GM23338 (cell line): ENCODE results near the gene PAEP. TPM values are rescaled to one million over a fixed set of nuclear protein-coding genes. Genes with fewer than 3 reads are reported as not detected.

Source experiments
- ATAC-seq: fragments of 200-7000 bp; cut with Tn5 transposase; 3 replicates; pipeline ENCODE4 v1.9.1; 2020
- DNase-seq: peaks from one replicate; pipeline ENCODE4 v3.0.0-alpha.2; 2015; ENCODE audit warnings: low spot score
- H2AFZ ChIP-seq: fragments of 200-600 bp; sonication (generic); 2 replicates; pipeline ENCODE4 v1.8.0; 2016; ENCODE audit warnings: antibody characterized with exemption, mild to moderate bottlenecking, moderate library complexity
- H3F3A ChIP-seq: fragments of 200-600 bp; sonication (generic); replicated peaks from 2 replicates; pipeline ENCODE4 v1.8.0; 2017; ENCODE audit warnings: antibody characterized with exemption, mixed run types, low read depth
- H3K27ac ChIP-seq: fragments of 200-600 bp; sonication (generic); 2 replicates; pipeline ENCODE4 v1.6.1; 2016; ENCODE audit warnings: low read depth
- H3K27me3 ChIP-seq: fragments of 200-600 bp; sonication (generic); 2 replicates; pipeline ENCODE4 v1.8.0; 2016; ENCODE audit warnings: mild to moderate bottlenecking, mixed run types, moderate library complexity; ENCODE audit not compliant: insufficient read depth
- H3K36me3 ChIP-seq: fragments of 200-600 bp; sonication (generic); 2 replicates; pipeline ENCODE4 v1.8.0; 2016; ENCODE audit warnings: mild to moderate bottlenecking; ENCODE audit not compliant: insufficient read depth
- H3K4me1 ChIP-seq: fragments of 200-600 bp; sonication (generic); 2 replicates; pipeline ENCODE4 v1.8.0; 2016; ENCODE audit warnings: mild to moderate bottlenecking, moderate library complexity; ENCODE audit not compliant: insufficient read depth
- H3K4me2 ChIP-seq: fragments of 200-600 bp; sonication (generic); 2 replicates; pipeline ENCODE4 v1.7.1; 2017; ENCODE audit warnings: mixed run types
- H3K4me3 ChIP-seq: fragments of 200-600 bp; sonication (generic); 2 replicates; pipeline ENCODE4 v1.6.1; 2016; ENCODE audit warnings: mixed run types
- H3K79me2 ChIP-seq: fragments of 200-600 bp; sonication (generic); replicated peaks from 2 replicates; pipeline ENCODE4 v1.8.0; 2017; ENCODE audit warnings: mild to moderate bottlenecking; ENCODE audit not compliant: insufficient read depth
- H3K9me2 ChIP-seq: fragments of 200-600 bp; sonication (generic); 2 replicates; pipeline ENCODE4 v1.8.0; 2017; ENCODE audit not compliant: insufficient read depth
- H4K20me1 ChIP-seq: fragments of 200-600 bp; sonication (generic); replicated peaks from 2 replicates; pipeline ENCODE4 v1.8.0; 2017; ENCODE audit warnings: mild to moderate bottlenecking; ENCODE audit not compliant: insufficient read depth
- H3K27ac Mint-ChIP-seq: 2 replicates; pipeline ENCODE4 v1.8.0; 2020; ENCODE audit warnings: inconsistent platforms, mild to moderate bottlenecking, moderate library complexity, mixed read lengths
- H3K27me3 Mint-ChIP-seq: 3 replicates; pipeline ENCODE4 v1.8.0; 2022; ENCODE audit warnings: low read depth, mild to moderate bottlenecking, moderate library complexity, mixed read lengths, inconsistent platforms; ENCODE audit not compliant: insufficient read depth, poor library complexity
- H3K36me3 Mint-ChIP-seq: 3 replicates; pipeline ENCODE4 v1.8.0; 2021; ENCODE audit warnings: low read depth, mild to moderate bottlenecking, inconsistent platforms, moderate library complexity, mixed read lengths
- H3K4me1 Mint-ChIP-seq: 3 replicates; pipeline ENCODE4 v1.8.0; 2020; ENCODE audit warnings: mild to moderate bottlenecking, inconsistent platforms, mixed read lengths
- H3K4me3 Mint-ChIP-seq: 3 replicates; pipeline ENCODE4 v1.8.0; 2021; ENCODE audit warnings: moderate library complexity, mild to moderate bottlenecking, inconsistent platforms, mixed read lengths
- H3K9me3 Mint-ChIP-seq: 3 replicates; pipeline ENCODE4 v1.8.0; 2020; ENCODE audit warnings: moderate library complexity, mild to moderate bottlenecking, inconsistent platforms, mixed read lengths
- CREB1 ChIP-seq: fragments of 250-450 bp; sonication (Bioruptor Pico); IDR thresholded peaks from 2 replicates; pipeline ENCODE4 v1.5.0; 2020; ENCODE audit warnings: low read depth, mild to moderate bottlenecking, moderate library complexity
- EZH2 ChIP-seq: fragments of 200-600 bp; sonication (generic); IDR thresholded peaks from one replicate; pipeline ENCODE4 v1.8.0; 2017; ENCODE audit warnings: antibody characterized with exemption, mild to moderate bottlenecking, low read depth; ENCODE audit not compliant: unreplicated experiment
- EZH2phosphoT487 ChIP-seq: fragments of 200-600 bp; sonication (generic); IDR thresholded peaks from one replicate; pipeline ENCODE4 v1.8.1; 2018; ENCODE audit warnings: antibody characterized with exemption; ENCODE audit not compliant: unreplicated experiment
- JUNB ChIP-seq: IDR thresholded peaks from one replicate; pipeline ENCODE4 v1.6.1; 2016; ENCODE audit warnings: antibody characterized with exemption; ENCODE audit not compliant: unreplicated experiment
- NANOG ChIP-seq: IDR thresholded peaks from 2 replicates; pipeline ENCODE4 v1.6.1; 2016; ENCODE audit warnings: antibody characterized with exemption, borderline replicate concordance
- POLR2AphosphoS5 ChIP-seq: IDR thresholded peaks from 2 replicates; pipeline ENCODE4 v1.6.1; 2016; ENCODE audit warnings: antibody characterized with exemption, low read depth
- STAT1 ChIP-seq: IDR thresholded peaks from one replicate; pipeline ENCODE4 v1.6.1; 2016; ENCODE audit warnings: antibody characterized with exemption; ENCODE audit not compliant: unreplicated experiment
- ZNF114 ChIP-seq: fragments of 250-450 bp; sonication (Bioruptor Pico); IDR thresholded peaks from 2 replicates; pipeline ENCODE4 v1.5.0; 2020; ENCODE audit warnings: mild to moderate bottlenecking, moderate library complexity
- polyA plus RNA-seq: library from polyadenylated mRNA; unstranded; fragments of >200 nt; fragmentation: Nextera tagmentation; extraction: Ambion mirVana; gene quantifications from 2 replicates; pipeline ENCODE4 v1.2.1, GENCODE V29; 2016
- total RNA-seq: library from RNA; depleted of rRNA; stranded (reverse); fragments of >200 nt; shearing (Covaris generic); gene quantifications from 2 replicates; pipeline ENCODE4 v1.2.3, GENCODE V29; 2014
- TF ChIP-seq, protein P1 (sequence below): fragments of 250-450 bp; sonication (Bioruptor Pico); IDR thresholded peaks from 2 replicates; pipeline ENCODE4 v1.5.0; 2020; ENCODE audit warnings: mild to moderate bottlenecking, moderate library complexity
- TF ChIP-seq, protein P2 (sequence below): IDR thresholded peaks from one replicate; pipeline ENCODE4 v1.6.1; 2018; ENCODE audit warnings: antibody characterized with exemption; ENCODE audit not compliant: unreplicated experiment
- TF ChIP-seq, protein P3 (sequence below): IDR thresholded peaks from 2 replicates; pipeline ENCODE4 v1.6.1; 2016; ENCODE audit warnings: antibody characterized with exemption
- TF ChIP-seq, protein P4 (sequence below), 2 experiments: fragments of 200-600 bp in 1 of 2; sonication (generic) in 1 of 2; conservative IDR thresholded peaks; 2 replicates each; pipeline versions ENCODE4 v1.5.1 to v1.6.1; 2016 to 2017; ENCODE audit warnings: antibody characterized with exemption in 2 of 2, low read depth in 2 of 2, mild to moderate bottlenecking in 2 of 2, moderate library complexity in 1 of 2

Gene PAEP
- total and polyA plus RNA-seq, 2 experiments from 2014 or later, result not detected

DNA sequence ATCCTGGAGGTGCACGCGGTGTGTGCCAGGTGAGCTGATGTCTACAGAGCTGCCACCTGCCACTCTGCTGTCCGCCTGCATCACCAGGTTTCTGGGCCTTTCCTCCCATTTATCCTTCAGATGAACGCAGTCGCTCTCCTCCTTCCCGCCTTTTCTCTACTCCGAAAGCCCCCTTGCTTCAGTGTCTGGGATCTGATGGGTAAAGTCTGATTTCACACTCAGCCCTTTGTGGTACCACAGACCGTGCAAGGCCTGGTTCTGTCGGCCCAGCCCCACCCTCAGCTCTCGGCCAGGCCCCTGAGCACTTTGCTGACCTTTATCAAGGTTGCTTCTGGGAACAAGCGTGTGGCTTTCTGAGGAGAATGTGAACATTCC lies 45.3 kb downstream of the PAEP start:
- no peaks in the 10 kb centered on the region for H3K79me2 ChIP-seq
- H3K27ac ChIP-seq, result no peak overlapping the region
- Mint-ChIP-seq H3K4me3 (no peak overlapping the region), H3K4me1 (peaks cover 3% of the 10 kb centered on the region), H3K36me3 (peaks cover 14% of the 10 kb centered on the region), H3K27ac (no peak overlapping the region; the same call in 1 of the 2 replicates), H3K27me3 (peaks cover 8% of the 10 kb centered on the region), H3K9me3 (peaks cover 23% of the 10 kb centered on the region)
- H3K4me2 ChIP-seq, result no peak overlapping the region
- no peak for ATAC-seq
- no peaks in the 10 kb centered on the region for H3F3A ChIP-seq
- H3K9me2 ChIP-seq, result no peaks in the 10 kb centered on the region
- no peak overlapping the region for H2AFZ ChIP-seq
- H3K4me1 ChIP-seq, result no peaks in the 10 kb centered on the region
- no peaks in the 10 kb centered on the region for H4K20me1 ChIP-seq
- H3K4me3 ChIP-seq, result no peak overlapping the region
- DNase-seq, result no peak
- no peaks in the 10 kb centered on the region for H3K36me3 ChIP-seq
- TF ChIP-seq NANOG (no peak), EZH2 (no peak), ZNF114 (CRISPR knock-in tag) (no peak), STAT1 (no peak), JUNB (no peak), EZH2phosphoT487 (no peak), CREB1 (CRISPR knock-in tag) (no peak), POLR2AphosphoS5 (no peak)
- TF ChIP-seq, protein P1, sequence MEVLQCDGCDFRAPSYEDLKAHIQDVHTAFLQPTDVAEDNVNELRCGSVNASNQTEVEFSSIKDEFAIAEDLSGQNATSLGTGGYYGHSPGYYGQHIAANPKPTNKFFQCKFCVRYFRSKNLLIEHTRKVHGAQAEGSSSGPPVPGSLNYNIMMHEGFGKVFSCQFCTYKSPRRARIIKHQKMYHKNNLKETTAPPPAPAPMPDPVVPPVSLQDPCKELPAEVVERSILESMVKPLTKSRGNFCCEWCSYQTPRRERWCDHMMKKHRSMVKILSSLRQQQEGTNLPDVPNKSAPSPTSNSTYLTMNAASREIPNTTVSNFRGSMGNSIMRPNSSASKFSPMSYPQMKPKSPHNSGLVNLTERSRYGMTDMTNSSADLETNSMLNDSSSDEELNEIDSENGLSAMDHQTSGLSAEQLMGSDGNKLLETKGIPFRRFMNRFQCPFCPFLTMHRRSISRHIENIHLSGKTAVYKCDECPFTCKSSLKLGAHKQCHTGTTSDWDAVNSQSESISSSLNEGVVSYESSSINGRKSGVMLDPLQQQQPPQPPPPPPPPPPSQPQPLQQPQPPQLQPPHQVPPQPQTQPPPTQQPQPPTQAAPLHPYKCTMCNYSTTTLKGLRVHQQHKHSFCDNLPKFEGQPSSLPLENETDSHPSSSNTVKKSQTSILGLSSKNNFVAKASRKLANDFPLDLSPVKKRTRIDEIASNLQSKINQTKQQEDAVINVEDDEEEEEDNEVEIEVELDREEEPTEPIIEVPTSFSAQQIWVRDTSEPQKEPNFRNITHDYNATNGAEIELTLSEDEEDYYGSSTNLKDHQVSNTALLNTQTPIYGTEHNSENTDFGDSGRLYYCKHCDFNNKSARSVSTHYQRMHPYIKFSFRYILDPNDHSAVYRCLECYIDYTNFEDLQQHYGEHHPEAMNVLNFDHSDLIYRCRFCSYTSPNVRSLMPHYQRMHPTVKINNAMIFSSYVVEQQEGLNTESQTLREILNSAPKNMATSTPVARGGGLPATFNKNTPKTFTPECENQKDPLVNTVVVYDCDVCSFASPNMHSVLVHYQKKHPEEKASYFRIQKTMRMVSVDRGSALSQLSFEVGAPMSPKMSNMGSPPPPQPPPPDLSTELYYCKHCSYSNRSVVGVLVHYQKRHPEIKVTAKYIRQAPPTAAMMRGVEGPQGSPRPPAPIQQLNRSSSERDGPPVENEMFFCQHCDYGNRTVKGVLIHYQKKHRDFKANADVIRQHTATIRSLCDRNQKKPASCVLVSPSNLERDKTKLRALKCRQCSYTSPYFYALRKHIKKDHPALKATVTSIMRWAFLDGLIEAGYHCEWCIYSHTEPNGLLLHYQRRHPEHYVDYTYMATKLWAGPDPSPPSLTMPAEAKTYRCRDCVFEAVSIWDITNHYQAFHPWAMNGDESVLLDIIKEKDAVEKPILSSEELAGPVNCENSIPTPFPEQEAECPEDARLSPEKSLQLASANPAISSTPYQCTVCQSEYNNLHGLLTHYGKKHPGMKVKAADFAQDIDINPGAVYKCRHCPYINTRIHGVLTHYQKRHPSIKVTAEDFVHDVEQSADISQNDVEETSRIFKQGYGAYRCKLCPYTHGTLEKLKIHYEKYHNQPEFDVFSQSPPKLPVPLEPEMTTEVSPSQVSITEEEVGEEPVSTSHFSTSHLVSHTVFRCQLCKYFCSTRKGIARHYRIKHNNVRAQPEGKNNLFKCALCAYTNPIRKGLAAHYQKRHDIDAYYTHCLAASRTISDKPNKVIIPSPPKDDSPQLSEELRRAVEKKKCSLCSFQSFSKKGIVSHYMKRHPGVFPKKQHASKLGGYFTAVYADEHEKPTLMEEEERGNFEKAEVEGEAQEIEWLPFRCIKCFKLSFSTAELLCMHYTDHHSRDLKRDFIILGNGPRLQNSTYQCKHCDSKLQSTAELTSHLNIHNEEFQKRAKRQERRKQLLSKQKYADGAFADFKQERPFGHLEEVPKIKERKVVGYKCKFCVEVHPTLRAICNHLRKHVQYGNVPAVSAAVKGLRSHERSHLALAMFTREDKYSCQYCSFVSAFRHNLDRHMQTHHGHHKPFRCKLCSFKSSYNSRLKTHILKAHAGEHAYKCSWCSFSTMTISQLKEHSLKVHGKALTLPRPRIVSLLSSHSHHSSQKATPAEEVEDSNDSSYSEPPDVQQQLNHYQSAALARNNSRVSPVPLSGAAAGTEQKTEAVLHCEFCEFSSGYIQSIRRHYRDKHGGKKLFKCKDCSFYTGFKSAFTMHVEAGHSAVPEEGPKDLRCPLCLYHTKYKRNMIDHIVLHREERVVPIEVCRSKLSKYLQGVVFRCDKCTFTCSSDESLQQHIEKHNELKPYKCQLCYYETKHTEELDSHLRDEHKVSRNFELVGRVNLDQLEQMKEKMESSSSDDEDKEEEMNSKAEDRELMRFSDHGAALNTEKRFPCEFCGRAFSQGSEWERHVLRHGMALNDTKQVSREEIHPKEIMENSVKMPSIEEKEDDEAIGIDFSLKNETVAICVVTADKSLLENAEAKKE (CRISPR knock-in tag), result no peak
- TF ChIP-seq, protein P2, sequence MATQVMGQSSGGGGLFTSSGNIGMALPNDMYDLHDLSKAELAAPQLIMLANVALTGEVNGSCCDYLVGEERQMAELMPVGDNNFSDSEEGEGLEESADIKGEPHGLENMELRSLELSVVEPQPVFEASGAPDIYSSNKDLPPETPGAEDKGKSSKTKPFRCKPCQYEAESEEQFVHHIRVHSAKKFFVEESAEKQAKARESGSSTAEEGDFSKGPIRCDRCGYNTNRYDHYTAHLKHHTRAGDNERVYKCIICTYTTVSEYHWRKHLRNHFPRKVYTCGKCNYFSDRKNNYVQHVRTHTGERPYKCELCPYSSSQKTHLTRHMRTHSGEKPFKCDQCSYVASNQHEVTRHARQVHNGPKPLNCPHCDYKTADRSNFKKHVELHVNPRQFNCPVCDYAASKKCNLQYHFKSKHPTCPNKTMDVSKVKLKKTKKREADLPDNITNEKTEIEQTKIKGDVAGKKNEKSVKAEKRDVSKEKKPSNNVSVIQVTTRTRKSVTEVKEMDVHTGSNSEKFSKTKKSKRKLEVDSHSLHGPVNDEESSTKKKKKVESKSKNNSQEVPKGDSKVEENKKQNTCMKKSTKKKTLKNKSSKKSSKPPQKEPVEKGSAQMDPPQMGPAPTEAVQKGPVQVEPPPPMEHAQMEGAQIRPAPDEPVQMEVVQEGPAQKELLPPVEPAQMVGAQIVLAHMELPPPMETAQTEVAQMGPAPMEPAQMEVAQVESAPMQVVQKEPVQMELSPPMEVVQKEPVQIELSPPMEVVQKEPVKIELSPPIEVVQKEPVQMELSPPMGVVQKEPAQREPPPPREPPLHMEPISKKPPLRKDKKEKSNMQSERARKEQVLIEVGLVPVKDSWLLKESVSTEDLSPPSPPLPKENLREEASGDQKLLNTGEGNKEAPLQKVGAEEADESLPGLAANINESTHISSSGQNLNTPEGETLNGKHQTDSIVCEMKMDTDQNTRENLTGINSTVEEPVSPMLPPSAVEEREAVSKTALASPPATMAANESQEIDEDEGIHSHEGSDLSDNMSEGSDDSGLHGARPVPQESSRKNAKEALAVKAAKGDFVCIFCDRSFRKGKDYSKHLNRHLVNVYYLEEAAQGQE, result no peak
- TF ChIP-seq, protein P3, sequence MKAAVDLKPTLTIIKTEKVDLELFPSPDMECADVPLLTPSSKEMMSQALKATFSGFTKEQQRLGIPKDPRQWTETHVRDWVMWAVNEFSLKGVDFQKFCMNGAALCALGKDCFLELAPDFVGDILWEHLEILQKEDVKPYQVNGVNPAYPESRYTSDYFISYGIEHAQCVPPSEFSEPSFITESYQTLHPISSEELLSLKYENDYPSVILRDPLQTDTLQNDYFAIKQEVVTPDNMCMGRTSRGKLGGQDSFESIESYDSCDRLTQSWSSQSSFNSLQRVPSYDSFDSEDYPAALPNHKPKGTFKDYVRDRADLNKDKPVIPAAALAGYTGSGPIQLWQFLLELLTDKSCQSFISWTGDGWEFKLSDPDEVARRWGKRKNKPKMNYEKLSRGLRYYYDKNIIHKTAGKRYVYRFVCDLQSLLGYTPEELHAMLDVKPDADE, result no peak
- TF ChIP-seq, protein P4, sequence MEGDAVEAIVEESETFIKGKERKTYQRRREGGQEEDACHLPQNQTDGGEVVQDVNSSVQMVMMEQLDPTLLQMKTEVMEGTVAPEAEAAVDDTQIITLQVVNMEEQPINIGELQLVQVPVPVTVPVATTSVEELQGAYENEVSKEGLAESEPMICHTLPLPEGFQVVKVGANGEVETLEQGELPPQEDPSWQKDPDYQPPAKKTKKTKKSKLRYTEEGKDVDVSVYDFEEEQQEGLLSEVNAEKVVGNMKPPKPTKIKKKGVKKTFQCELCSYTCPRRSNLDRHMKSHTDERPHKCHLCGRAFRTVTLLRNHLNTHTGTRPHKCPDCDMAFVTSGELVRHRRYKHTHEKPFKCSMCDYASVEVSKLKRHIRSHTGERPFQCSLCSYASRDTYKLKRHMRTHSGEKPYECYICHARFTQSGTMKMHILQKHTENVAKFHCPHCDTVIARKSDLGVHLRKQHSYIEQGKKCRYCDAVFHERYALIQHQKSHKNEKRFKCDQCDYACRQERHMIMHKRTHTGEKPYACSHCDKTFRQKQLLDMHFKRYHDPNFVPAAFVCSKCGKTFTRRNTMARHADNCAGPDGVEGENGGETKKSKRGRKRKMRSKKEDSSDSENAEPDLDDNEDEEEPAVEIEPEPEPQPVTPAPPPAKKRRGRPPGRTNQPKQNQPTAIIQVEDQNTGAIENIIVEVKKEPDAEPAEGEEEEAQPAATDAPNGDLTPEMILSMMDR (conservative IDR thresholded peaks at IDR 0.05; ENCODE audit: low read depth in 2 of 2), result no peak
- H3K27me3 ChIP-seq, result no peaks in the 10 kb centered on the region
